Ascending aorta (tissue), 2 donors: ENCODE results near the gene MYBPC2. TPM values are rescaled to one million over a fixed set of nuclear protein-coding genes. Genes with fewer than 3 reads are reported as not detected.

Source experiments
- DNase-seq, 2 donors: peaks; one replicate each; pipeline ENCODE4 v3.0.0-alpha.2; 2019; ENCODE audit warnings: low spot score in 2 of 2
- H3K27ac ChIP-seq, 2 donors: fragments of 200-600 bp; sonication (generic); one replicate each; pipeline ENCODE4 v1.5.1; 2016 to 2017; ENCODE audit warnings: mild to moderate bottlenecking in 1 of 2
- H3K27me3 ChIP-seq: fragments of 200-600 bp; sonication (generic); one replicate; pipeline ENCODE4 v1.5.1; 2017
- H3K36me3 ChIP-seq, 2 donors: fragments of 200-600 bp; sonication (generic); one replicate each; pipeline ENCODE4 v1.5.1; 2016
- H3K4me1 ChIP-seq, 2 donors: fragments of 200-600 bp; sonication (generic); one replicate each; pipeline ENCODE4 v1.5.1; 2016 to 2017; ENCODE audit warnings: mild to moderate bottlenecking in 1 of 2
- H3K4me3 ChIP-seq, 2 donors: fragments of 200-600 bp; sonication (generic); one replicate each; pipeline ENCODE4 v1.5.1; 2016 to 2017; ENCODE audit warnings: mild to moderate bottlenecking in 1 of 2
- H3K9me3 ChIP-seq, 2 donors: fragments of 200-600 bp; sonication (generic); one replicate each; pipeline ENCODE4 v1.5.1; 2016
- CTCF ChIP-seq, 3 experiments: fragments of 200-600 bp in 2 of 3; fragments of 450-650 bp in 1 of 3; sonication (generic) in 2 of 3; IDR thresholded peaks; one replicate each; pipeline ENCODE4 v1.5.1; 2016 to 2019; ENCODE audit warnings: antibody characterized with exemption in 3 of 3, mild to moderate bottlenecking in 1 of 3, moderate library complexity in 1 of 3
- intact Hi-C: fragments of 100-400 bp; cut with DNase I; formaldehyde crosslinking; loops from one replicate; pipeline ENCODE4 v1.15.1; 2023
- total RNA-seq: library from RNA; depleted of rRNA; stranded (reverse); fragments of >200 nt; gene quantifications from one replicate; pipeline ENCODE4 v1.1.0, GENCODE V29; 2016

The MYBPC2 gene
- total RNA-seq, 1 donor from 2014 or later: not detected

- TF ChIP-seq CTCF (IDR thresholded peaks at IDR 0.05): no peak
- Histone ChIP-seq H3K27me3 (no peaks in the 10 kb centered on the region), H3K36me3 (no peaks in the 10 kb centered on the region), H3K4me1 (no peaks in the 10 kb centered on the region), H3K4me3 (no peak overlapping the region), H3K9me3 (no peaks in the 10 kb centered on the region), H3K27ac (no peak overlapping the region)
- intact Hi-C loops: no loop called here
- no peak for DNase-seq
These were observed 62.4 kb downstream of the MYBPC2 start for GRCh38 chr19:50495020-50495531.

- H3K36me3 ChIP-seq: no peaks in the 10 kb centered on the region
- DNase-seq: no peak
- intact Hi-C loops: no loop called here
- H3K4me1 ChIP-seq: no peaks in the 10 kb centered on the region
- no peak for TF ChIP-seq CTCF (IDR thresholded peaks at IDR 0.05)
- no peaks in the 10 kb centered on the region for H3K9me3 ChIP-seq
- no peak overlapping the region for H3K4me3 ChIP-seq
- no peaks in the 10 kb centered on the region for H3K27me3 ChIP-seq
- H3K27ac ChIP-seq: no peak overlapping the region
These were observed 63.7 kb downstream of the MYBPC2 start for GRCh38 chr19:50496189-50497021.

- no peaks in the 10 kb centered on the region for H3K4me1 ChIP-seq
- H3K27ac ChIP-seq: no peak overlapping the region
- TF ChIP-seq CTCF (IDR thresholded peaks at IDR 0.05): no peak
- no peak for DNase-seq
- no peaks in the 10 kb centered on the region for H3K27me3 ChIP-seq
- no peaks in the 10 kb centered on the region for H3K9me3 ChIP-seq
- no peaks in the 10 kb centered on the region for H3K36me3 ChIP-seq
- intact Hi-C loops: no loop called here
- no peak overlapping the region for H3K4me3 ChIP-seq
These were observed 64.3 kb downstream of the MYBPC2 start for GRCh38 chr19:50497022-50497405.

GRCh38 chr19:50498219-50499056 lies 65.7 kb downstream of the MYBPC2 start:
- Histone ChIP-seq H3K4me1 (no peaks in the 10 kb centered on the region), H3K4me3 (no peak overlapping the region), H3K27me3 (no peaks in the 10 kb centered on the region), H3K36me3 (no peaks in the 10 kb centered on the region), H3K9me3 (no peaks in the 10 kb centered on the region), H3K27ac (no peak overlapping the region)
- DNase-seq: no peak
- intact Hi-C loops: no loop called here
- no peak for TF ChIP-seq CTCF (IDR thresholded peaks at IDR 0.05)

GRCh38 chr19:50500060-50500752 lies 67.5 kb downstream of the MYBPC2 start:
- no peaks in the 10 kb centered on the region for H3K36me3 ChIP-seq
- H3K4me3 ChIP-seq: no peak overlapping the region
- intact Hi-C loops: no loop called here
- H3K27me3 ChIP-seq: no peaks in the 10 kb centered on the region
- H3K9me3 ChIP-seq: no peaks in the 10 kb centered on the region
- no peak for TF ChIP-seq CTCF (IDR thresholded peaks at IDR 0.05)
- no peaks in the 10 kb centered on the region for H3K4me1 ChIP-seq
- DNase-seq: no peak
- H3K27ac ChIP-seq: no peak overlapping the region
